Stimulated activated naive B cell treated with anti-CD40 and anti-IgM and Interleukin-4, amounts not matched to agents 10 μg/mL and 1 μg/mL and 100 μg/mL, for 72 hours (primary cell): ENCODE measurements around the gene RNF34.
A peak's percentile ranks its signal among the peaks of the same experiment; 100 is the strongest.

Source experiments
- ATAC-seq, 2 donors: fragments of 150-1000 bp; cut with Tn5 transposase; replicated peaks; 2 replicates each; pipeline ENCODE4 v1.10.0; 2021; ENCODE audit warnings: moderate library complexity in 1 of 2
- DNase-seq: peaks from one replicate; pipeline ENCODE4 v3.0.0; 2021
- H3K27ac Mint-ChIP-seq: one replicate; pipeline ENCODE4 v1.8.0; 2022; ENCODE audit warnings: mild to moderate bottlenecking, mixed read lengths
- H3K27me3 Mint-ChIP-seq, 2 donors: one replicate each; pipeline ENCODE4 v1.8.0; 2022; ENCODE audit warnings: mixed read lengths in 2 of 2
- H3K36me3 Mint-ChIP-seq, 2 donors: one replicate each; pipeline ENCODE4 v1.8.0; 2022; ENCODE audit warnings: mixed read lengths in 2 of 2, mild to moderate bottlenecking in 1 of 2
- H3K4me1 Mint-ChIP-seq, 2 donors: one replicate each; pipeline ENCODE4 v1.8.0; 2022; ENCODE audit warnings: mixed read lengths in 2 of 2, mild to moderate bottlenecking in 1 of 2
- H3K4me3 Mint-ChIP-seq, 2 donors: one replicate each; pipeline ENCODE4 v1.8.0; 2022; ENCODE audit warnings: mild to moderate bottlenecking in 2 of 2, mixed read lengths in 2 of 2, moderate library complexity in 1 of 2
- H3K9me3 Mint-ChIP-seq, 2 donors: one replicate each; pipeline ENCODE4 v1.8.0; 2022; ENCODE audit warnings: mixed read lengths in 2 of 2, mild to moderate bottlenecking in 1 of 2

RNF34 gene

GRCh38 chr12:121438905-121439304 is 39.0 kb downstream of the RNF34 start:
- no peak overlapping the region for H3K4me3 Mint-ChIP-seq
- H3K27me3 Mint-ChIP-seq = no peaks in the 10 kb centered on the region
- ATAC-seq (no peak), DNase-seq (no peak)
- H3K9me3 Mint-ChIP-seq = peaks cover 5 to 10% of the 10 kb centered on the region in 2 donors
- H3K36me3 Mint-ChIP-seq = peaks cover 62 to 68% of the 10 kb centered on the region in 2 donors
- peak overlapping the region; percentile 31 for H3K27ac Mint-ChIP-seq
- peaks cover 9 to 10% of the 10 kb centered on the region in 2 donors for H3K4me1 Mint-ChIP-seq

- DNase-seq = no peak
- peaks cover 5 to 10% of the 10 kb centered on the region in 2 donors for H3K9me3 Mint-ChIP-seq
- H3K36me3 Mint-ChIP-seq = peaks cover 69 to 71% of the 10 kb centered on the region in 2 donors
- no peak for ATAC-seq
- no peak overlapping the region for H3K4me3 Mint-ChIP-seq
- H3K4me1 Mint-ChIP-seq = peaks cover 13 to 16% of the 10 kb centered on the region in 2 donors
- peak overlapping the region; percentile 57 for H3K27ac Mint-ChIP-seq
- no peaks in the 10 kb centered on the region for H3K27me3 Mint-ChIP-seq
Observed at GRCh38 chr12:121439715-121440114, 39.8 kb downstream of the RNF34 start.

GRCh38 chr12:121440768-121441167 is 40.9 kb downstream of the RNF34 start:
- no peaks in the 10 kb centered on the region for H3K27me3 Mint-ChIP-seq
- H3K27ac Mint-ChIP-seq = no peak overlapping the region
- H3K4me1 Mint-ChIP-seq = peaks cover 16 to 17% of the 10 kb centered on the region in 2 donors
- ATAC-seq (no peak), DNase-seq (no peak)
- peaks cover 5 to 10% of the 10 kb centered on the region in 2 donors for H3K9me3 Mint-ChIP-seq
- peaks cover 64 to 72% of the 10 kb centered on the region in 2 donors for H3K36me3 Mint-ChIP-seq
- H3K4me3 Mint-ChIP-seq = no peak overlapping the region

- peaks cover 4 to 6% of the 10 kb centered on the region in 2 donors for H3K9me3 Mint-ChIP-seq
- H3K36me3 Mint-ChIP-seq = peaks cover 57 to 67% of the 10 kb centered on the region in 2 donors
- DNase-seq = no peak
- no peak overlapping the region for H3K4me3 Mint-ChIP-seq
- H3K27ac Mint-ChIP-seq = no peak overlapping the region
- ATAC-seq = no peak
- no peaks in the 10 kb centered on the region for H3K27me3 Mint-ChIP-seq
- H3K4me1 Mint-ChIP-seq = peaks cover 16 to 18% of the 10 kb centered on the region in 2 donors
Observed at GRCh38 chr12:121441555-121441954, 41.6 kb downstream of the RNF34 start.

GRCh38 chr12:121442028-121442948 is 42.4 kb downstream of the RNF34 start:
- Mint-ChIP-seq H3K9me3 (no peaks in the 10 kb centered on the region), H3K36me3 (peaks cover 55 to 65% of the 10 kb centered on the region in 2 donors), H3K27ac (no peak overlapping the region), H3K4me3 (no peak overlapping the region), H3K4me1 (peaks cover 16 to 17% of the 10 kb centered on the region in 2 donors), H3K27me3 (no peaks in the 10 kb centered on the region)
- DNase-seq (no peak), ATAC-seq (no peak)

- Mint-ChIP-seq H3K4me1 (peaks cover 16 to 17% of the 10 kb centered on the region in 2 donors), H3K27ac (peak overlapping the region; percentile 87), H3K36me3 (peaks cover 47 to 56% of the 10 kb centered on the region in 2 donors), H3K27me3 (no peaks in the 10 kb centered on the region), H3K4me3 (peak overlapping the region in 1 of 2 donors; percentile 46), H3K9me3 (no peaks in the 10 kb centered on the region)
- ATAC-seq = peak; percentile 78 to 79
- peak; percentile 48 for DNase-seq
Observed at GRCh38 chr12:121443193-121443870, 43.4 kb downstream of the RNF34 start.

GRCh38 chr12:121443911-121444841 is 44.3 kb downstream of the RNF34 start:
- no peaks in the 10 kb centered on the region for H3K9me3 Mint-ChIP-seq
- H3K27ac Mint-ChIP-seq = peak overlapping the region; percentile 20
- H3K27me3 Mint-ChIP-seq = no peaks in the 10 kb centered on the region
- peaks cover 24% of the 10 kb centered on the region in 2 donors for H3K4me1 Mint-ChIP-seq
- DNase-seq (no peak), ATAC-seq (no peak)
- H3K4me3 Mint-ChIP-seq = peak overlapping the region in 1 of 2 donors; percentile 29
- peaks cover 51 to 56% of the 10 kb centered on the region in 2 donors for H3K36me3 Mint-ChIP-seq

GRCh38 chr12:121444842-121445202 is 44.9 kb downstream of the RNF34 start:
- Mint-ChIP-seq H3K36me3 (peaks cover 52 to 62% of the 10 kb centered on the region in 2 donors), H3K9me3 (no peaks in the 10 kb centered on the region), H3K4me3 (no peak overlapping the region), H3K27me3 (no peaks in the 10 kb centered on the region), H3K4me1 (peaks cover 28 to 30% of the 10 kb centered on the region in 2 donors), H3K27ac (peak overlapping the region; percentile 20)
- ATAC-seq (no peak), DNase-seq (no peak)

GRCh38 chr12:121446750-121447149 is 46.8 kb downstream of the RNF34 start:
- peaks cover 37 to 48% of the 10 kb centered on the region in 2 donors for H3K4me1 Mint-ChIP-seq
- H3K27me3 Mint-ChIP-seq = no peaks in the 10 kb centered on the region
- ATAC-seq = no peak
- H3K27ac Mint-ChIP-seq = no peak overlapping the region
- peaks cover 46 to 73% of the 10 kb centered on the region in 2 donors for H3K36me3 Mint-ChIP-seq
- H3K4me3 Mint-ChIP-seq = no peak overlapping the region
- DNase-seq = no peak
- no peaks in the 10 kb centered on the region for H3K9me3 Mint-ChIP-seq

- DNase-seq = no peak
- Mint-ChIP-seq H3K36me3 (peaks cover 37 to 73% of the 10 kb centered on the region in 2 donors), H3K27ac (peak overlapping the region; percentile 63), H3K9me3 (no peaks in the 10 kb centered on the region), H3K4me3 (no peak overlapping the region), H3K4me1 (peaks cover 37 to 58% of the 10 kb centered on the region in 2 donors), H3K27me3 (no peaks in the 10 kb centered on the region)
- no peak for ATAC-seq
Observed at GRCh38 chr12:121448771-121449315, 48.9 kb downstream of the RNF34 start.

- DNase-seq (no peak), ATAC-seq (peak; percentile 68 to 78)
- H3K4me3 Mint-ChIP-seq = peak overlapping the region in 1 of 2 donors; percentile 11
- peaks cover 43 to 81% of the 10 kb centered on the region in 2 donors for H3K4me1 Mint-ChIP-seq
- H3K27ac Mint-ChIP-seq = peak overlapping the region; percentile 22
- no peaks in the 10 kb centered on the region for H3K27me3 Mint-ChIP-seq
- no peaks in the 10 kb centered on the region for H3K9me3 Mint-ChIP-seq
- peaks cover 27 to 67% of the 10 kb centered on the region in 2 donors for H3K36me3 Mint-ChIP-seq
Observed at GRCh38 chr12:121451961-121452339, 52.0 kb downstream of the RNF34 start.

GRCh38 chr12:121452340-121452984 is 52.5 kb downstream of the RNF34 start:
- Mint-ChIP-seq H3K27ac (peak overlapping the region; percentile 22), H3K27me3 (no peaks in the 10 kb centered on the region), H3K36me3 (peaks cover 25 to 65% of the 10 kb centered on the region in 2 donors), H3K9me3 (no peaks in the 10 kb centered on the region), H3K4me1 (peaks cover 47 to 86% of the 10 kb centered on the region in 2 donors), H3K4me3 (no peak overlapping the region)
- DNase-seq (no peak), ATAC-seq (peak; percentile 33 to 50)

- no peak for DNase-seq
- ATAC-seq = no peak
- H3K4me3 Mint-ChIP-seq = no peak overlapping the region
- no peaks in the 10 kb centered on the region for H3K9me3 Mint-ChIP-seq
- peaks cover 49 to 91% of the 10 kb centered on the region in 2 donors for H3K4me1 Mint-ChIP-seq
- peaks cover 25 to 70% of the 10 kb centered on the region in 2 donors for H3K36me3 Mint-ChIP-seq
- no peak overlapping the region for H3K27ac Mint-ChIP-seq
- no peaks in the 10 kb centered on the region for H3K27me3 Mint-ChIP-seq
Observed at GRCh38 chr12:121452985-121453360, 53.1 kb downstream of the RNF34 start.
